ENCODE results near the gene HYAL3. TPM values are rescaled to one million over a fixed set of nuclear protein-coding genes. Genes with fewer than 3 reads are reported as not detected.

Gene HYAL3
- total and polyA plus RNA-seq, 2 of the 13 experiments (the other 11 are each of a cell fraction or from before 2014, with no cell fraction given): 5.5 to 10.4 TPM

DNA sequence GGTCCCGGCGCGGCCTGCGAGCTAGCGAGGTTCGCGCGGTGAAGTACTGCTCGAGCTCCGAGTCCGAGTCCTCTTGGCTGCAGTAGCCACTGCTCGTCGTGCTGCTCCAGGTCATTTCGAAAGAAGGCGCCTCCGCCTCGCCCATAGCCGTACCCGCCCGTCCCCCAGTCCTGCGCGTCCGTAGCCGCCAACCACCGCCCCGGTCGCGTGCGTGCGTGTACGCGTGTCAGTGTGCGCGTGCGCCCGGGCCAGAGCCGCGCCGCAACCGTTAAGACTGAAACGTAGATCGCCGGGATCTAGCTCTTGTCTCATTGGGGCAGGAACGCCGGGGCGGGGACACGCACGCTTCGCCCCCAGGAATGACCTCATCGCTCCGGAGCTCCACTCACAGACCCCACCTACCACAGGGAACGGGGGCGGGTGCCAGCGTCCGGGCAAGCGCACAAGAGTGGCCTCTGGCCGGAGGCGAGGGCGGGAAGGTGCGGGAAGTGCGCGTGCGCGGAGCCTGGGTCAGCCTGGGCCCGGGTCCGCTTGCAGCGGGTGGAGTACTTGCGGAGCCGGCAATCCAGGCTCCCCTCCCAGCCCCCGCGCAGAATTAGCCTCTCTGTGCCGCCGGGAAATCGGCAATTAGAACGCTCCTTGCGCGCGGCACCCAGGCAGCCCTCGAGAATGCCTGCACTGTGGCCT, 38.1 kb upstream of the HYAL3 start (continued):
- TF ChIP-seq, protein P1, sequence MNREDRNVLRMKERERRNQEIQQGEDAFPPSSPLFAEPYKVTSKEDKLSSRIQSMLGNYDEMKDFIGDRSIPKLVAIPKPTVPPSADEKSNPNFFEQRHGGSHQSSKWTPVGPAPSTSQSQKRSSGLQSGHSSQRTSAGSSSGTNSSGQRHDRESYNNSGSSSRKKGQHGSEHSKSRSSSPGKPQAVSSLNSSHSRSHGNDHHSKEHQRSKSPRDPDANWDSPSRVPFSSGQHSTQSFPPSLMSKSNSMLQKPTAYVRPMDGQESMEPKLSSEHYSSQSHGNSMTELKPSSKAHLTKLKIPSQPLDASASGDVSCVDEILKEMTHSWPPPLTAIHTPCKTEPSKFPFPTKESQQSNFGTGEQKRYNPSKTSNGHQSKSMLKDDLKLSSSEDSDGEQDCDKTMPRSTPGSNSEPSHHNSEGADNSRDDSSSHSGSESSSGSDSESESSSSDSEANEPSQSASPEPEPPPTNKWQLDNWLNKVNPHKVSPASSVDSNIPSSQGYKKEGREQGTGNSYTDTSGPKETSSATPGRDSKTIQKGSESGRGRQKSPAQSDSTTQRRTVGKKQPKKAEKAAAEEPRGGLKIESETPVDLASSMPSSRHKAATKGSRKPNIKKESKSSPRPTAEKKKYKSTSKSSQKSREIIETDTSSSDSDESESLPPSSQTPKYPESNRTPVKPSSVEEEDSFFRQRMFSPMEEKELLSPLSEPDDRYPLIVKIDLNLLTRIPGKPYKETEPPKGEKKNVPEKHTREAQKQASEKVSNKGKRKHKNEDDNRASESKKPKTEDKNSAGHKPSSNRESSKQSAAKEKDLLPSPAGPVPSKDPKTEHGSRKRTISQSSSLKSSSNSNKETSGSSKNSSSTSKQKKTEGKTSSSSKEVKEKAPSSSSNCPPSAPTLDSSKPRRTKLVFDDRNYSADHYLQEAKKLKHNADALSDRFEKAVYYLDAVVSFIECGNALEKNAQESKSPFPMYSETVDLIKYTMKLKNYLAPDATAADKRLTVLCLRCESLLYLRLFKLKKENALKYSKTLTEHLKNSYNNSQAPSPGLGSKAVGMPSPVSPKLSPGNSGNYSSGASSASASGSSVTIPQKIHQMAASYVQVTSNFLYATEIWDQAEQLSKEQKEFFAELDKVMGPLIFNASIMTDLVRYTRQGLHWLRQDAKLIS (CRISPR knock-in tag; IDR thresholded peaks at IDR 0.05): no peak
- TF ChIP-seq ZNF326 (CRISPR knock-in tag; IDR thresholded peaks at IDR 0.05; ENCODE audit: borderline replicate concordance) (no peak), KLF13 (CRISPR knock-in tag; IDR thresholded peaks at IDR 0.05) (peak; percentile 85), IRF9 (CRISPR knock-in tag; IDR thresholded peaks at IDR 0.05; ENCODE audit: borderline replicate concordance) (peak; percentile 77; the same call in 1 of the 2 replicates), SOX6 (IDR thresholded peaks at IDR 0.05) (no peak), SOX6 (CRISPR knock-in tag; IDR thresholded peaks at IDR 0.05) (peak; percentile 66; the same call in 1 of the 2 replicates), THRA (CRISPR knock-in tag; IDR thresholded peaks at IDR 0.05; ENCODE audit: borderline replicate concordance) (no peak), GABPB1 (CRISPR knock-in tag; IDR thresholded peaks at IDR 0.05) (peak; percentile 81), TCF7 (IDR thresholded peaks at IDR 0.05; ENCODE audit: low read depth) (no peak), HNF1A (IDR thresholded peaks at IDR 0.05; ENCODE audit: low read depth) (no peak), HNF1A (CRISPR knock-in tag; IDR thresholded peaks at IDR 0.05; ENCODE audit: borderline replicate concordance) (0 out of 2 replicates have a peak, but pooled peaks have one; percentile 50), HOXA5 (CRISPR knock-in tag; IDR thresholded peaks at IDR 0.05) (peak; percentile 15; the same call in 1 of the 2 replicates)
- TF ChIP-seq, protein P2, sequence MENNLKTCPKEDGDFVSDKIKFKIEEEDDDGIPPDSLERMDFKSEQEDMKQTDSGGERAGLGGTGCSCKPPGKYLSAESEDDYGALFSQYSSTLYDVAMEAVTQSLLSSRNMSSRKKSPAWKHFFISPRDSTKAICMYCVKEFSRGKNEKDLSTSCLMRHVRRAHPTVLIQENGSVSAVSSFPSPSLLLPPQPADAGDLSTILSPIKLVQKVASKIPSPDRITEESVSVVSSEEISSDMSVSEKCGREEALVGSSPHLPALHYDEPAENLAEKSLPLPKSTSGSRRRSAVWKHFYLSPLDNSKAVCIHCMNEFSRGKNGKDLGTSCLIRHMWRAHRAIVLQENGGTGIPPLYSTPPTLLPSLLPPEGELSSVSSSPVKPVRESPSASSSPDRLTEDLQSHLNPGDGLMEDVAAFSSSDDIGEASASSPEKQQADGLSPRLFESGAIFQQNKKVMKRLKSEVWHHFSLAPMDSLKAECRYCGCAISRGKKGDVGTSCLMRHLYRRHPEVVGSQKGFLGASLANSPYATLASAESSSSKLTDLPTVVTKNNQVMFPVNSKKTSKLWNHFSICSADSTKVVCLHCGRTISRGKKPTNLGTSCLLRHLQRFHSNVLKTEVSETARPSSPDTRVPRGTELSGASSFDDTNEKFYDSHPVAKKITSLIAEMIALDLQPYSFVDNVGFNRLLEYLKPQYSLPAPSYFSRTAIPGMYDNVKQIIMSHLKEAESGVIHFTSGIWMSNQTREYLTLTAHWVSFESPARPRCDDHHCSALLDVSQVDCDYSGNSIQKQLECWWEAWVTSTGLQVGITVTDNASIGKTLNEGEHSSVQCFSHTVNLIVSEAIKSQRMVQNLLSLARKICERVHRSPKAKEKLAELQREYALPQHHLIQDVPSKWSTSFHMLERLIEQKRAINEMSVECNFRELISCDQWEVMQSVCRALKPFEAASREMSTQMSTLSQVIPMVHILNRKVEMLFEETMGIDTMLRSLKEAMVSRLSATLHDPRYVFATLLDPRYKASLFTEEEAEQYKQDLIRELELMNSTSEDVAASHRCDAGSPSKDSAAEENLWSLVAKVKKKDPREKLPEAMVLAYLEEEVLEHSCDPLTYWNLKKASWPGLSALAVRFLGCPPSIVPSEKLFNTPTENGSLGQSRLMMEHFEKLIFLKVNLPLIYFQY (CRISPR knock-in tag; IDR thresholded peaks at IDR 0.05; ENCODE audit: borderline replicate concordance): peak; percentile 14; the same call in 1 of the 2 replicates
